ENCODE results near the gene NCOA7. TPM values are rescaled to one million over a fixed set of nuclear protein-coding genes. Genes with fewer than 3 reads are reported as not detected.
"Not testable (repeated sequence)": the region's sequence is repeated elsewhere in the genome, so short reads cannot be mapped to it uniquely, and the experiment has no call there.

NCOA7 gene
- total RNA-seq, 1 donor from 2014 or later, result 7.7 TPM

- Mint-ChIP-seq H3K4me1 (no peaks in the 10 kb centered on the region), H3K4me3 (no peak overlapping the region), H3K9me3 (no peaks in the 10 kb centered on the region), H3K36me3 (no peaks in the 10 kb centered on the region), H3K27ac (no peak overlapping the region), H3K27me3 (ENCODE audit: insufficient read depth, low read depth) (peaks cover 2% of the 10 kb centered on the region)
- Histone ChIP-seq H3K4me2 (no peak overlapping the region), H2AFZ (replicated peaks) (no peak overlapping the region), H4K20me1 (ENCODE audit: low read depth) (no peaks in the 10 kb centered on the region), H3K4me3 (no peak overlapping the region), H3K9ac (no peak overlapping the region), H3K79me2 (ENCODE audit: low read depth) (no peaks in the 10 kb centered on the region), H3F3A (ENCODE audit: low read depth) (no peaks in the 10 kb centered on the region), H3K27me3 (no peaks in the 10 kb centered on the region), H3K4me1 (no peaks in the 10 kb centered on the region), H3K27ac (no peak overlapping the region), H3K9me3 (ENCODE audit: low read depth) (no peaks in the 10 kb centered on the region), H3K36me3 (no peaks in the 10 kb centered on the region)
- no peak for DNase-seq (ENCODE audit: low spot score)
- TF ChIP-seq, protein P1, sequence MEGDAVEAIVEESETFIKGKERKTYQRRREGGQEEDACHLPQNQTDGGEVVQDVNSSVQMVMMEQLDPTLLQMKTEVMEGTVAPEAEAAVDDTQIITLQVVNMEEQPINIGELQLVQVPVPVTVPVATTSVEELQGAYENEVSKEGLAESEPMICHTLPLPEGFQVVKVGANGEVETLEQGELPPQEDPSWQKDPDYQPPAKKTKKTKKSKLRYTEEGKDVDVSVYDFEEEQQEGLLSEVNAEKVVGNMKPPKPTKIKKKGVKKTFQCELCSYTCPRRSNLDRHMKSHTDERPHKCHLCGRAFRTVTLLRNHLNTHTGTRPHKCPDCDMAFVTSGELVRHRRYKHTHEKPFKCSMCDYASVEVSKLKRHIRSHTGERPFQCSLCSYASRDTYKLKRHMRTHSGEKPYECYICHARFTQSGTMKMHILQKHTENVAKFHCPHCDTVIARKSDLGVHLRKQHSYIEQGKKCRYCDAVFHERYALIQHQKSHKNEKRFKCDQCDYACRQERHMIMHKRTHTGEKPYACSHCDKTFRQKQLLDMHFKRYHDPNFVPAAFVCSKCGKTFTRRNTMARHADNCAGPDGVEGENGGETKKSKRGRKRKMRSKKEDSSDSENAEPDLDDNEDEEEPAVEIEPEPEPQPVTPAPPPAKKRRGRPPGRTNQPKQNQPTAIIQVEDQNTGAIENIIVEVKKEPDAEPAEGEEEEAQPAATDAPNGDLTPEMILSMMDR (IDR thresholded peaks at IDR 0.05), result no peak
- TF ChIP-seq EZH2phosphoT487 (IDR thresholded peaks at IDR 0.05) (no peak), EZH2 (IDR thresholded peaks at IDR 0.05) (no peak)
These were observed 55.7 kb downstream of the NCOA7 start for GRCh38 chr6:125846292-125847024.

DNA sequence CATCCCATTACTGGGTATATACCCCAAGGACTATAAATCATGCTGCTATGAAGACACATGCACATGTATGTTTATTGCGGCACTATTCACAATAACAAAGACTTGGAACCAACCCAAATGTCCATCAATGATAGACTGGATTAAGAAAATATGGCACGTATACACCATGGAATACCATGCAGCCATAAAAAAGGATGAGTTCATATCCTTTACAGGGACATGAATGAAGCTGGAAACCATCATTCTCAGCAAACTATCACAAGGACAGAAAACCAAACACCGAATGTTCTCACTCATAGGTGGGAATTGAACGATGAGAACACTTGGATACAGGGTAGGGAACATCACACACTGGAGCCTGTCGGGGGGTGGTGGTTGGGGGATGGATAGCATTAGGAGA is 57.5 kb downstream of the NCOA7 start:
- not testable (repeated sequence) for H3K4me1 Mint-ChIP-seq, H3K4me3 ChIP-seq, H3K27ac Mint-ChIP-seq

GRCh38 chr6:125850361-125850760 is 59.6 kb downstream of the NCOA7 start:
- Mint-ChIP-seq H3K27me3 (ENCODE audit: insufficient read depth, low read depth) (peaks cover 2% of the 10 kb centered on the region), H3K4me1 (no peaks in the 10 kb centered on the region), H3K36me3 (peaks cover 2% of the 10 kb centered on the region), H3K27ac (no peak overlapping the region), H3K9me3 (peaks cover 6% of the 10 kb centered on the region), H3K4me3 (no peak overlapping the region)
- Histone ChIP-seq H3K4me3 (no peak overlapping the region), H3K4me2 (no peak overlapping the region), H3K36me3 (no peaks in the 10 kb centered on the region), H3K9ac (no peak overlapping the region), H3K79me2 (ENCODE audit: low read depth) (no peaks in the 10 kb centered on the region), H3F3A (ENCODE audit: low read depth) (no peaks in the 10 kb centered on the region), H3K27ac (no peak overlapping the region), H2AFZ (replicated peaks) (no peak overlapping the region), H3K9me3 (ENCODE audit: low read depth) (no peaks in the 10 kb centered on the region), H3K4me1 (no peaks in the 10 kb centered on the region), H3K27me3 (no peaks in the 10 kb centered on the region), H4K20me1 (ENCODE audit: low read depth) (no peaks in the 10 kb centered on the region)
- TF ChIP-seq EZH2phosphoT487 (IDR thresholded peaks at IDR 0.05) (no peak), EZH2 (IDR thresholded peaks at IDR 0.05) (no peak)
- TF ChIP-seq, protein P1 (IDR thresholded peaks at IDR 0.05), result no peak
- DNase-seq (ENCODE audit: low spot score), result no peak

More for the DNA sequence above, 57.5 kb downstream of the NCOA7 start:
- not testable (repeated sequence) for H3K4me3 Mint-ChIP-seq; H4K20me1 ChIP-seq (ENCODE audit: low read depth); H3K27me3 ChIP-seq; H2AFZ ChIP-seq (replicated peaks); H3K79me2 ChIP-seq (ENCODE audit: low read depth); H3K9me3 Mint-ChIP-seq; H3K27ac ChIP-seq; DNase-seq (ENCODE audit: low spot score); H3K36me3 ChIP-seq; H3K27me3 Mint-ChIP-seq (ENCODE audit: insufficient read depth, low read depth); H3K36me3 Mint-ChIP-seq; H3F3A ChIP-seq (ENCODE audit: low read depth); H3K4me1 ChIP-seq; H3K9ac ChIP-seq; H3K4me2 ChIP-seq; H3K9me3 ChIP-seq (ENCODE audit: low read depth)

DNA sequence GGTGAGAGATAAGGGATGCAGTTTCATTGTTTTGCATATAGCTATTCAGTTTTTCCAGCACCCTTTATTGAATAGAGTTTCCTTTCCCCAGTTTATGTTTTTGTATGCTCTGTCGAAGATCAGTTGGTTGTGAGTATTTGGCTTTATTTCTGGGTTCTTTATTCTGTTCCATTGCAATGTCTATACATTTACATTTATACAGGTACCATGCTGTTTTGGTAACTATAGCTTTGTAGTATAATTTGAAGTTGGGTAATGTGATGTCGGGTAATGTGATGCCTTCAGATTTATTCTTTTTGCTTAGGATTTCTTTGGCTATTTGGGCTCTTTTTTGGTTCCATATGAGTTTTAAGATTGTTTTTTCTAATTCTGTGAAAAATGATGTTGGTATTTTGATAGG is 61.8 kb downstream of the NCOA7 start:
- peaks cover 2% of the 10 kb centered on the region for H3K36me3 Mint-ChIP-seq
- peaks cover 6% of the 10 kb centered on the region for H3K9me3 Mint-ChIP-seq

More for the DNA sequence above, 61.8 kb downstream of the NCOA7 start:
- Histone ChIP-seq H3K4me1 (no peaks in the 10 kb centered on the region), H3K27ac (no peak overlapping the region), H3K9ac (no peak overlapping the region), H3K9me3 (ENCODE audit: low read depth) (no peaks in the 10 kb centered on the region), H2AFZ (replicated peaks) (no peak overlapping the region), H3K4me2 (no peak overlapping the region), H3K36me3 (no peaks in the 10 kb centered on the region), H3K79me2 (ENCODE audit: low read depth) (no peaks in the 10 kb centered on the region), H4K20me1 (ENCODE audit: low read depth) (no peaks in the 10 kb centered on the region), H3K4me3 (no peak overlapping the region), H3F3A (ENCODE audit: low read depth) (no peaks in the 10 kb centered on the region), H3K27me3 (no peaks in the 10 kb centered on the region)
- Mint-ChIP-seq H3K4me3 (no peak overlapping the region), H3K27me3 (ENCODE audit: insufficient read depth, low read depth) (no peaks in the 10 kb centered on the region), H3K27ac (no peak overlapping the region), H3K4me1 (no peaks in the 10 kb centered on the region)
- no peak for DNase-seq (ENCODE audit: low spot score)
- TF ChIP-seq, protein P1 (IDR thresholded peaks at IDR 0.05), result no peak
- TF ChIP-seq EZH2 (IDR thresholded peaks at IDR 0.05) (no peak), EZH2phosphoT487 (IDR thresholded peaks at IDR 0.05) (no peak)
